Measurements from ENCODE around the gene RAC2.

DNA sequence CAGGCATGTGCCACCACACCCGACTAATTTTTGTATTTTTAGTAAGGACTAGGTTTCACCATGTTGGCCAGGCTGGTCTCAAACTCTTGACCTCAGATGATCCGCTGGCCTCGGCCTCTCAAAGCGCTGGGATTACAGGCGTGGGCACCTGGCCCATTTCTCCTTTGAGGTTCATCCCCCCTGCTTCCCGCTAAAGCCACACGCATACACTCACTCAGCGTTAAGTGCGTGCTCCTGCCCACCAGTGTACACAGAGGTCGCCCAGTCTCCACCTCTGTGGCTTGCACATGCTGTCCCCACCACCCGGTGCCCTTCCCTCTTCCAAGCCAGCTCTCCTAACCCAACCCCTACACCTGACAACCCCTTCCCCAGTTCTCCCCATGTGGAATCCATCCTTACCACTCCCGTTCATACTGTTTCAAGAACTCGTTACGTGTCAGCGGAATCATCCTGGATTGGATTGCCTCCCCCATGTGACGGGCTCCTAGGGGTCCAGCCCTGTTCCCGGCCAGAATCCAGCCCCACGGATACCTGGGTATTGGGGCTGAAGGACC, 22.6 kb upstream of the RAC2 start:
- TF ChIP-seq EZH2 (IDR thresholded peaks at IDR 0.05; ENCODE audit: low read length, unreplicated experiment): no peak
- TF ChIP-seq, protein P1, sequence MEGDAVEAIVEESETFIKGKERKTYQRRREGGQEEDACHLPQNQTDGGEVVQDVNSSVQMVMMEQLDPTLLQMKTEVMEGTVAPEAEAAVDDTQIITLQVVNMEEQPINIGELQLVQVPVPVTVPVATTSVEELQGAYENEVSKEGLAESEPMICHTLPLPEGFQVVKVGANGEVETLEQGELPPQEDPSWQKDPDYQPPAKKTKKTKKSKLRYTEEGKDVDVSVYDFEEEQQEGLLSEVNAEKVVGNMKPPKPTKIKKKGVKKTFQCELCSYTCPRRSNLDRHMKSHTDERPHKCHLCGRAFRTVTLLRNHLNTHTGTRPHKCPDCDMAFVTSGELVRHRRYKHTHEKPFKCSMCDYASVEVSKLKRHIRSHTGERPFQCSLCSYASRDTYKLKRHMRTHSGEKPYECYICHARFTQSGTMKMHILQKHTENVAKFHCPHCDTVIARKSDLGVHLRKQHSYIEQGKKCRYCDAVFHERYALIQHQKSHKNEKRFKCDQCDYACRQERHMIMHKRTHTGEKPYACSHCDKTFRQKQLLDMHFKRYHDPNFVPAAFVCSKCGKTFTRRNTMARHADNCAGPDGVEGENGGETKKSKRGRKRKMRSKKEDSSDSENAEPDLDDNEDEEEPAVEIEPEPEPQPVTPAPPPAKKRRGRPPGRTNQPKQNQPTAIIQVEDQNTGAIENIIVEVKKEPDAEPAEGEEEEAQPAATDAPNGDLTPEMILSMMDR (conservative IDR thresholded peaks at IDR 0.05; ENCODE audit: low read depth, low read length): no peak
